PFSK-1 (cell line): ENCODE measurements around the gene MCRIP2.

Source experiments
- FOXP2 ChIP-seq: optimal IDR thresholded peaks from 2 replicates; pipeline ENCODE3; 2011; ENCODE audit warnings: borderline replicate concordance, control low read depth, inconsistent platforms; ENCODE audit not compliant: insufficient read depth; ENCODE audit errors: extremely low read length, extremely low read depth
- POLR2AphosphoS5 ChIP-seq: IDR thresholded peaks from 2 replicates; pipeline ENCODE4 v1.6.1; 2012; ENCODE audit warnings: low read depth, mild to moderate bottlenecking, control low read depth, low read length, moderate library complexity
- REST ChIP-seq, 2 experiments: IDR thresholded peaks; 2 replicates each; pipeline versions ENCODE4 v1.6.1 to v1.8.0; 2011 to 2012; ENCODE audit warnings: low read depth in 2 of 2, low read length in 2 of 2, control low read depth in 1 of 2, inconsistent platforms in 1 of 2, mild to moderate bottlenecking in 1 of 2, moderate library complexity in 1 of 2; ENCODE audit not compliant: insufficient read depth in 1 of 2
- SIN3A ChIP-seq: IDR thresholded peaks from 2 replicates; pipeline ENCODE4 v1.6.1; 2012; ENCODE audit warnings: mild to moderate bottlenecking, low read length, moderate library complexity, borderline replicate concordance; ENCODE audit not compliant: insufficient read depth
- TAF1 ChIP-seq: IDR thresholded peaks from 2 replicates; pipeline ENCODE4 v1.6.1; 2012; ENCODE audit warnings: low read length, control low read depth, borderline replicate concordance; ENCODE audit not compliant: insufficient read depth

GRCh38 chr16:615122-615521 lies 26.5 kb upstream of the MCRIP2 start:
- no peak for TF ChIP-seq POLR2AphosphoS5
- TF ChIP-seq TAF1 = no peak
- no peak for TF ChIP-seq REST (IDR thresholded peaks at IDR 0.05; ENCODE audit: insufficient read depth in 1 of 2, low read depth in 2 of 2, low read length in 2 of 2)
- TF ChIP-seq SIN3A = no peak
- TF ChIP-seq FOXP2 = no peak
